HG02943 (cell line): ENCODE data around the gene ELMO1.

Experiments
- ATAC-seq: cut with Tn5 transposase; IDR thresholded peaks from one replicate; pipeline ENCODE4 v1.9.1; 2021; ENCODE audit warnings: mild to moderate bottlenecking, low read depth, moderate library complexity; ENCODE audit not compliant: unreplicated experiment

The ELMO1 gene

DNA sequence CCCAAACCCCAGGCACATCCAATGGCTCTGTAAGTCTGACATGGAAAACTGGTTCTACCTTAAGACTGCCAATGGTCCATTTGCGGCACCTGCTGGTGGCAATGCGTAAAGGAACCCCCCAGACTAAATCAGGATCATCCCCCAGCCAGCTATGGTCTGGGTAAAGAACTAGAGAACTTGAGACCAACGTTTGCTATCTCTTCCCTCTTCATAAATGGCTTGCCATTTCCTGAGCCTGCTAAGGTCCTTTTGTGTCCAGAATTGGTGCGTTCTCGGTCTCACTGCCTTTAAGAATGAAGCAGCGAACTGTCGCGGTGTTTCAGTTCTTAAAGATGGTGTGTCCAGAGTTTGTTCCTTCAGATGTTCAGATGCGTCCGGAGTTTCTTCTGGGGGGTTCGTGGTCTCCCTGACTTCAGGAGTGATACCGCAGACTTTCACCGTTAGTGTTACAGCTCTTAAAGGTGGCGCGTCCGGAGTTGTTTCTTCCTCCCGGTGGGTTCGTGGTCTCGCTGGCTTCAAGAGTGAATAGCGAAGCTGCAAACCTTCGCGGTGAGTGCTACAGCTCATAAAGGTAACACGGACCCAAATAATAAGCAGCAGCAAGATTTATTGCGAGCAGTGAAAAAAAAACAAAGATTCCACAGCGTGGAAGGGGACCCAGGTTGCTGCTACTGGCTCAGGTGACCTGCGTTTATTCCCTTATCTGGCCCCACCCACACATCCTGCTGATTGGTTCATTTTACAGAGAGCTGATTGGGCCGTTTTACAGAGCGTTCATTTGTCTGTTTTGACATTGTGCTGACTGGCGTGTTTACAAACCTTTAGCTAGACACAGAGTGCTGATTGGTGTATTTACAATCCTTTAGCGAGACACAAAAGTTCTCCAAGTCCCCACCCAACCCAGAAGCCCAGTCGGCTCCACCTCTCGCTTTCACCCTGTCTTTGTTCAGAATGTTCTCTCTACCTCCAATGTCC, 95.4 kb downstream of the ELMO1 start:
- peak; percentile 85 for ATAC-seq

DNA sequence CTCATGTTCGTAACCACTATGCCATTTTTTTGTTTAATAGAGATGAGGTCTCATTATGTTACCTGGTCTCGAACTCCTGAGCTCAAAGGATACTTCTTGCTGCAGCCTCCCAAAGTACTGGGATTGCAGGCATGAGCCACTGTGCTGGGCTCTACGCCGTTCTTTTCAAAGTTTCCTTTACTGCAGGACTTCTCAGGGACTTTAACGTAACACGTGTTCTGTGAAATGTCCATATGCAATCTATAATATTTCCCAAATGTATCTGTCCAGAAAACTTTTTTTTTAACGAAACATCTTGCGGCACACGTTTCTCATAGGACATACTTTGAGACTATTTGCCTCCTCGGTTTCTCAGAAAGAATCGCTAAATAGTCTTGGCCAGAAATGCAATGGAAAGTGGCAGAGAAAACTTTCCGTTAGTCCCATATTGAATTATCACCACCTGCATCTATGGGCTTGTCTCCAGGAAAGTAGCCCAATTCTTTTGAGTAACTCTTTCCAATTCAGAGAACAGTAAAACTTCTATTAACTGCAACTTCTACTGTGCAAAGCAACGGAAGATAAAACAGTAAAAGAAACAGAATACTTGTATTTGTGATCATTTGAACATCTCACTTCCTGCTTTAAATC, 96.3 kb downstream of the ELMO1 start:
- no peak for ATAC-seq

DNA sequence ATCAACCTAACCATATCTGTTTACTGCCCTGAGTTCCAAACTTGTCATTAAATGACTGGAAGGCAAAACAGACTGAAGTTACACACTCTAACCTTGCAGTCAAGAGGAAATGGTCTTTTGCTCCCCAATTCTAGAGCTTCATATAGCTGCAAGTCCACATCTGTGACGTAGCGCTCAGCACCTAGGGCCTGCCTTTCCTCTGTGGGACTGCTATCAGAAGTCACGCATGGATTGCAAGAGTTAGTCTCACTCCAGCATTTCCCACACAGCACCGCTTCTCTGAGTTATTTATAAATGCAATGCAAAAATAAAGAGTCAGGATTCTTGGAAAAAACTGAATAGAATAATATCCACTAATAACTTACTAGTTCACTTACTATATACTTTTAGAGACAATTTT, 96.9 kb downstream of the ELMO1 start:
- ATAC-seq = no peak

DNA sequence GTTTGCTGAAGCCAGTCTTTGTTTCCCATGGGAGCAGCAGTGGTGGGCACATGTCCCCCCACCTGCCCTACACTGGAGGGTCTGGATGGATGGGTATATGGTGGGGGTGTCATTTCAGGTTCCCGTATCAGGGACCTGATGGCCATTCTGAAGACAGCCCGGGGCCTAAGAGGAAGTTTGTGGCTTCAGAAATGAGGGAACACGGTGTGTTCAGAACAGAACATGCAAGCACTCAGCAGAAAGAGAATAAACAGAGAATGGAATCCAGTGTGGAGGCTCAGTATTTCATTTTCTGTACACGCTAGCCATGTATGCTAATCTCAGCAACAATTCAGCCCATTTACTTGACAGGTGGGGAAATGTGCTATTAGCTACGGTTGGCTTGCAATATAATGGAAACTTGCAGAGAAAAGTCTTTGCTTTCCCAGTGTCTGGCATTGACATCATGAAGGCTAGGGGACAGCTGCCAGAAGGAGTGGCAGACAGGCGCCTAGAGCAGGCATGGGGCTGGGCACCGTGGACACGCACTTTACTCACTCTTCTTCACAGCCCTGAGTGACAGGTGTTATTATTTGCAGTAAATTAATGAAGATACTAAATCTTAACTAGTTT, 98.6 kb downstream of the ELMO1 start:
- no peak for ATAC-seq

DNA sequence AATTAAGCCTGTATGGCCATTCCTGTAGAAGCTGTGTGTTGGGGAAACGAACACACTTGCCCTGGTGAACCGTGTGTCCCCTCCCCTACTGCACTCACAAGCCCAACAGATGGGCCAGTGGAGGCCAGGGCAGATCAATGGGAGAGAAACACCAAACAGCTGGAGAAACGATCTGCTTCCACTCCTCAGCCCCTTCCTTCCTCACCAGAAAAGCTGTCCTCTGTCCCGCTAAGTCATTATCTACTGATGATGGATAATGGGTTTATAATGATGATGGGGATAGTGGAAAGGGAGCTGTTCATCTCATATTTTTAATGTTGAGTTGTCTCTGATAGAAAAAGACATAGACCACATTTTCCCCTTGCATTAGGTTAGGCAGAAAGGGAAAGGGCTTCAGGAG, 99.7 kb downstream of the ELMO1 start:
- no peak for ATAC-seq

DNA sequence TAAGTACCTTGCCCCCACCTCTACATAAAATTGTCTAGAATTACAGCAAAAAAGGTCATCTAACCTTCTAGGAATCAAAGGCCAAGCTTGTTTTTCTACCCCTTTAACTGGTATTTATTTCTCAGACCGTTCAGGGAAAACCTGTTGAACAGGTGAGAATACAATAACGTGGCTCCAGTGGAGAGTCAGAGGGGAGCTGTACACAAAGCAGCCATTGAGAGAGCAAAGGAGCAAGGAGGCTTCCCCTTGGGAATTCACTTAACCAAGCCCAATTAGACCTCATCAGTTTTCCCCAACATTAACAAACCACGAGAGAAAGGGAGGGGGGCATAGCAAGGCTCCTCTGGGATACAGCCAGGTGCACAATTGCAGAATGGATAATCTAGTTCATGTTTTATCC, 101.9 kb downstream of the ELMO1 start:
- no peak for ATAC-seq

DNA sequence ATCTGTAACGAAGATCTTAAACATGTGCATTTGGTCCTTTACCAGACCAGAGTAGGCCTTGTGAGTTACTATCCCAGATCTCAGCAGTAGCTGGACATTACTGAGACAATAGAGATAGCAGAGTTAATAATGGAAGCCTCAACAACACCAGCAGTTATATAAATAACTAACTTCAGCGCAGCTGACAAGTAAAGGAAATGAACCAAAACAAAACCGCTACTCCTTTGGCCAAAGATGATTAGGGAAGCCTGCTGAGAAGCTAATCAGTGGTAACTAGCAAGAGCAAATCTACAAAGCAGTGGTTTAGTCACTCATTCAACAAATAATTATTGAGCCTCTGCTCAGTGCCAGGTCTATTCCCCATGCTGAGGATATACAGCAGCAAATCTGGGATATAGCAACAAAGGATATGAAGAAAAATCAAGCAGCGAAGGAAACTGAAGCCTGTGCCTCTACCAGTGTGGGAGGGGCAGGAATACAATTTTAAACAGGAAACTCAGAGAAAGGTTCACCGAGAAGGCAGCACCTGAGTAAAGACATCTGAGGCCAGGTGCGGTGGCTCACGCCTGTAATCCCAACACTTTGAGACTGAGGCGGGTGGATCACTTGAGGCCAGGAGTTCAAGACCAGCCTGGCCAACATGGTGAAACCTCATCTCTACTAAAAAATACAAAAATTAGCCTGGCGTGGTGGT, 103.6 kb downstream of the ELMO1 start:
- no peak for ATAC-seq

DNA sequence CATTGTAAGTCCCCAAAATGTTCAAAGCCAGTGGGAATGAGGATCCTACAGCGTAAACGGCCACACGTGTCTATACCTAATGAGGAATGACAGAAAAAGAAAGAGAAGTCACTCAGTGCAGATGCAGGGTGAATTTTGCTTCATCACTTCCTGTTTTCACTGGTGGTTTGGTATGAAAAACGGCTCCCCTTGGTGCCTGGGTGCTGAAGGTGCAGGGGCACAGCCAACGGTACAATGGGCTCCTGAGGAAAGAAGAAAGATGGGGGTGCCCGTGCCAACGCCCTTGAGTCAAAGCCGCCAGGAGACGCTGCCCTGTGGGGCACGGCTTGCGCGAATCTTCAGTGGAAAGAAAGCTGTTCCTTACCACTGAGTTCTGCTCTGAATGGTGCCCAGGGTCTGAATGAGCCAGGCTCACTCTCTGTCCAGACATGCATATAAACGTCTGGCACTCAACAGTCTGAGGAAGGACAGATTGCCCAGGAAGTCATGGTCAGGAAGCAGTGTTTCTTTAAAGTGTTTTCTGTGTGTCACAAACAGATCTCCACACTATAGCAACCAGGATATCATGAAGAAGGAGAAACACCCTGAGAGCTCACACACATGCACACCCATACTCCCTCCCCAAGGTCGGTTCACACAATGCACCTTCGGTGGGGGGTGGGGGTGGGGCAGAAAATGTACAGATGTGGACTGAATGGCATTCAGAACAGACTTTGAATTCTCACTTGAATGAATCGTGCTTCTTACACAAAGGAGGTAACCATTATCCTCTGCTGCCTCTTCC, 105.8 kb downstream of the ELMO1 start:
- ATAC-seq = peak; percentile 50

DNA sequence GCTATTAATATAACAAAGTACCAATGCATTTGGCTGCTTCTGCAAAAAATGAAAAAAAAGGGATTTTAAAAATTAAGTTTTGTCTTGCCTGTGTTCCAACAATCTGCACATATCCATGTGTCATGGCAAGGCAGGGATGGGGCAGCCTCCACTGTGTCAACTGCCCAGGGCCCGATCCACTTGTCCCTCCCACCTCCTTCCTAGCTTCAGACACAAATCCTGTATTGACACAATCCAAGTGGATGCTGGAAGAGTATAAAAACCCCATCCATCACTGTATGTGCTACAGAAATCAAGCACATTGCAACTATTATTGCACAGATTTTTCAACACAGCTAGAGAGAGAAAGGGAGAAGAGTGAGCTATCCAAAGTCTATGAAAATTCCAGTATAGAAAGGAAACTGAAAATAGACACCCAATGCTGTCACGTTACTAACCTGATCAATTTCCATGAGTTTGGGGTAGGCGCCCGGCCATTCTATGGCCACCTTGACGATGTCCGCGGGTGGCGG, 106.4 kb downstream of the ELMO1 start:
- ATAC-seq = peak; percentile 5

DNA sequence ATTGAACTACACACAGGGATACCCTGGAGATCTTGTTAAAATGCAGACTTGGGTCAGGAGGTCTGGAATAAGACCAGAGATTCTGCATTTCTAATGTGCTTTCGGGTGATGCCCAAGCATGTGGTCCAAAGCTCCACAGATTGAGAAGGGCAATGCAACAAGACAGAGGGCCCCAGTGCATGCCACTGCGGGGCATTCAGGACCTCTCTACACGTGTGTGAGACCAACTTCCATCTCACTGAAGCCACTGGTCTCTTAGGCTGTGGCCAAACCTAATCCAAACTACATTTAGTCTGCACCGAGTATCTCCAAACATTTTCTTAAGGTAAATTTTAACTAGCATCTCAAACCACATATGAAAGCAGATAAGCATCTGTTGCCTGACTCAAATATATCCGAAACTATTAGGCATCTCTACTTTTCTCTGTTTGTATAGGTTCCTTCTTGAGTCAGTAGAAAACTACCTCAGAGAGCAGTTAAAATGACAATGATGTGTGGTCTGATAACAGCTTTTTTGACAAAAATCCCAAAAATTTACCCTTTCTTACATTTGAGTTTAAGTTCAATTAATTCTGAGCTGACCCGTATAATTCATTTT, 107.5 kb downstream of the ELMO1 start:
- peak; percentile 49 for ATAC-seq

DNA sequence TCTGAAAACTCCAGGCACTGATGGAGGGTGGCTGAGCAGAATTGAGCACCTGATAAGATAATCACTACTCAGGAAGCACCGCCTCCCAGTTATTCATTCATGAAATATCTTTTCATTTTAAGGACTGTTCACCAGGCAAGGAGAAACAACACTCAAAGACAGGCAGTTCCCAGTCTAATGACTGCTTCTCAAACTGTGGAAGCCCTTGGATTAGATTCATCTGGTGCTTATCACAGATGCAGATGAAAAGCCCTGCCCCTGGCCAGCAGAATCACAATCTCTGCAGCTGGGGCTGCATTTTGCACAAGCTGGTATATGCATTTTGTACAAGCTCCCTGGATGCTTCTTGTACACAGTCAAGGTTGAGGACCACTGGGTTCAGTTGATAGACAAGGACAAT, 109.7 kb downstream of the ELMO1 start:
- no peak for ATAC-seq

DNA sequence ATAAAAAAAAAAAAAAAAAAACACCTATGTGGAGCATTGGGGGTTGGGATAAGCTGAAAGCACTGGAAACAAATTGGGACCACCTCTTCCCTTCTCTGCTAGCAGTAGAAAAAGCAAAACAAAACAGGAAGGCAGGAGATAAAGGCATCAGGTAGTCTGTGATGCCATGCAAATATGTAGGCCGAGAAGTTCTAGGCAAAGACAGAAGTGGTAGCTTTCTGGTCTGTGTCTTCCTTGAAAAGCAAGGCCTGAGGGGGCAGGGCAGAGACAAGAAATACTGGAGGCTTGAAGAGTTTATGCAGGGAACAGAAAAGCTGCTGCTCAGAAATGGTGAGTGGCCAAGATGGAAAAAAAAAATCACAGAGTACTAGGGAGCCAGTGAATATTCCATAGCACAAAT, 111.1 kb downstream of the ELMO1 start:
- ATAC-seq = no peak

DNA sequence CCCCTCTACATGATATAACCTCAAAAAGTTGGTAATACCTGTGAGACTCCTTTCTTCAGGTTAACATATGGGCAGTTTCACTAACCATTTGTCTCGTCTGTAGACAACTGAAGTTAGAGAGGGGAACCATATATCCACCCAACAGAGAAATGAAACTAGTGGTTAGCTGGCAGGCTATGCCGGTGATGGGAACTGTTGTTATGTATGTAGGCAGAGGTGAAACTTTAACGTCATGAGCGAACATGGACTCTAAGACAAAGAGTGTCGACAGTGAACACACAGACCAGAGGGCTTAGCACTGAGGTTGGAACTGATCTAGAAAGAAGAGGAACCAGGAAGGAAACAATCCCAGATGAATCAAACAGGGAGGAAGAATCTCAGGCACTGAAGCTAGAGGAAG, 112.4 kb downstream of the ELMO1 start:
- peak; percentile 86 for ATAC-seq

DNA sequence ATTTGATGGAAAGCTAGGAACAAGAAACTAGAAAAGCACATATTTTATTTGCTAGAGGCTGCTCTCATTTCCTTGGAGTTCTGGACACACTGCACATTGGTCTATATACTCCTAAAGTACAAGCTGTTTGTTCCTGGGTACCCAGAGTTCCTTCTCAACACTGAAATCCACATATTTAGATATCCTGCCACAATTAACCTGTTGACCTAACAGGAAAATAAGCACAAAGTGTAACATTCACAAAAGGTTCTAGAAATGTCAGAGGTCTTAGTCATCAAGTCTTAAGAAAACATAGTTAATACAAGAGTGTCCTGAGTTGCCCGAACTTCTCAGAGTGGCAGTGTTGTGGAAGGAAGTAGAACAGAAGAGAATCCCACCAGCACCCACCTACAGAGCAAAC, 115.6 kb downstream of the ELMO1 start:
- no peak for ATAC-seq

DNA sequence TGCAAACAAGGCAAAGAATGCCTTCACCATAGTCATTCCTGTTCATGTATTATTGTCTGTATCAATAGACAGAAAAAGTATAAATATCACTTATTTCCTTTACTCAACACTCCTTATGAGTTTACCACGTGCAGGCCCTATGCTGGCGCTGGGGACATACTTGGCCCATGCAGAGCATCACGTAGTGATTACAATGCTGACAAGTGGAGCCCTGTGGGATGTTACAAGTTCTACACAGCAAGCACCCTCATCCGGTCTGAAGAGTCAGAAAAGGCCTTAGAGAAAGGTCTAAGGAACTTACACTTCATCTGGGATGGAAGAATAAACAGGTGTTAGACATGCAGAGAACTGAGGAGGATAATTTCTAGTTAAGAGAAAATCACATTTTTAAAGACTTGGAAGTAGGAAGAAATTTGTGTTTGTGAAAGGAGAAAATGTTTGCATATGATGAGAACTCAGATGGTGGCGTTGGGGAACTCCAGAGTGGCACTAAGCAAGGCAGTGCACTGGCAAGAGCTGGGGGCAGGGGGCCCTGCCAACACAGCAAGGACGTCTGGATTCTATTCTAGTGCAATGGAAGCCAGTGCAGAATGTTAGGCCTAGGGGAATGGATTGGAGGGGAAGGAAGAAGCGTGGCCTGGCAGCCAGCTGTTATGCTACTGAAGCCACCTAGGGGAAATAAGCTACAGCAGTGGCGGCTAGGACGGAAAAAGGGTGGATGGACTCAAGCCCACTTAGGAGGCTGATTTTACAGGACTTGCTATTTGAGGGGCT, 116.2 kb downstream of the ELMO1 start:
- no peak for ATAC-seq

DNA sequence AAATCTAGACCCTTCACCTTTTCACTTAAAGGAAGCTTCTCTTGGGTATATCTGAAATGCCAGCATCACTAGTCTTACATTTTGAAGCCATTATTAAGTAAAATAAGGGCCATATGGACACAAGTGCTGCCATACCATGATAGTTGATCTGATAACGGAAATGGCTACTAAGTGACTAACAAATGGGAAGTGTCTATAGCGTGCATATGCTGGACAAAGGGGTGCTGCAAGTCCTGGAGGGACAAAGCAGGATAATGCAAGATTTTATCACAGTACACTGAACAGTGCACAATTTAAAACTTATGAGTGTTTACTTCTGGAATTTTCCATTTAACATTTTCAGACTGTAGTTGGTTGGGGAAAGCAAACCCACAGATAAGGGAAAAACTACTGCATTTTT, 117.9 kb downstream of the ELMO1 start:
- no peak for ATAC-seq

DNA sequence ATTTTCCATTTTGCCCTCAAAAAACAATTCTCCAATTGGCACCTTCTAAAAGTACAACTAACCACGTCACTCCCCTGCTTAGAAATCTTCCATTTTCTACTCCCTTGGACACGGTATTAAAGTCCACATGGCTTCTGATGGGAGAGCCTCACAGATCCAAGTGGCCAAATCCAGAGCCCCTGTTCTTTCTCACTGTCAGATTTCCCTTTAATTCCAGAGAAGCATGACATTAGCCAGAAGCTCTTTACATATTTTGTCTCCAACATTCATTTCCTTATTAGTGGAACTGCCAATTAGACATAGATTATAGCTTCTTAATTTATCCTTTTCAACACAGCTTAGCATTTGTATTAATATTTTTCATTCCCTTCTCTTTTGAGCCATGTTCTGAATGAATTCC, 118.7 kb downstream of the ELMO1 start:
- ATAC-seq = no peak

DNA sequence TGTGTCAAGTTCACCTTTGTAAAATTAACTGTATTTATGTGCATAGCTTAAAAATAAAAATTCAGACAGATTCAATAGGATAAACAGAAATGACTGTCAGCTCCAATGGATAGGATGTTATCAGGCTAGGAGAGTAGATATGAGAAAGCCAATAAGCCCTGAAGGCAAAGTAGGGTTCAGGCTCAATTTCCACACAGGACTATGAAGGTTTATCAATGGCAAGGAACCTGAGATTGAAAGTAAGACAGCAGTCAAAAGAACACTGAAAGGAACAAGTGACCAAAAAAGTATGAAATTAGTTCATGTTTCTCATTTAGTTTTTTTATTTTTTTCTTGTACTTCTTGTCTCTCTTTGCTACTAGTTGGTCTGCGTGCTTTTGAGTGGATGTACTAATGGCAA, 121.4 kb downstream of the ELMO1 start:
- ATAC-seq = no peak

DNA sequence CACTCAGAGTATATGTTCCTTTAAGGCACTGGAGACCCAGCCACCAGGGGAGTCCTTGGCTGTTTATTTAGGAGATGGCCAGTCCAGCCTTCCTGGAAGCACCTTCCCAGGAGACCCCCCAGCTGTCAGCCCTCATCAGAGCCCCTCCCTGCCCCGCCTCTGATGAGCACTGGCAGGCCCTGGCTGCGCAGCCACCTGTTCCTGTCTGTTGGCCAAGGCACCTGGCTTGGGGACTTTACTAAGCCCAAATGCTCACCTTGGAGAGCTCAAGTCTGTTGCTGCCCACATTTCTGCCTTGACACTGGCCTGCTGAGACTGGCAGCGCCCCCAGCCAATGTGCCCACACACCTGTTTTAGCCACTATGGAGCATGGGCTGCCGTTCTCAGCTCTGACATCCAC, 124.7 kb downstream of the ELMO1 start:
- no peak for ATAC-seq
